ENCODE results near the gene TICAM1. TPM values are rescaled to one million over a fixed set of nuclear protein-coding genes. Genes with fewer than 3 reads are reported as not detected.

TICAM1 gene
- total and polyA plus RNA-seq, 10 of the 15 experiments (the other 5 are each of a cell fraction or from before 2014, with no cell fraction given) = 0.31 to 31.1 (median 5.3) TPM

DNA sequence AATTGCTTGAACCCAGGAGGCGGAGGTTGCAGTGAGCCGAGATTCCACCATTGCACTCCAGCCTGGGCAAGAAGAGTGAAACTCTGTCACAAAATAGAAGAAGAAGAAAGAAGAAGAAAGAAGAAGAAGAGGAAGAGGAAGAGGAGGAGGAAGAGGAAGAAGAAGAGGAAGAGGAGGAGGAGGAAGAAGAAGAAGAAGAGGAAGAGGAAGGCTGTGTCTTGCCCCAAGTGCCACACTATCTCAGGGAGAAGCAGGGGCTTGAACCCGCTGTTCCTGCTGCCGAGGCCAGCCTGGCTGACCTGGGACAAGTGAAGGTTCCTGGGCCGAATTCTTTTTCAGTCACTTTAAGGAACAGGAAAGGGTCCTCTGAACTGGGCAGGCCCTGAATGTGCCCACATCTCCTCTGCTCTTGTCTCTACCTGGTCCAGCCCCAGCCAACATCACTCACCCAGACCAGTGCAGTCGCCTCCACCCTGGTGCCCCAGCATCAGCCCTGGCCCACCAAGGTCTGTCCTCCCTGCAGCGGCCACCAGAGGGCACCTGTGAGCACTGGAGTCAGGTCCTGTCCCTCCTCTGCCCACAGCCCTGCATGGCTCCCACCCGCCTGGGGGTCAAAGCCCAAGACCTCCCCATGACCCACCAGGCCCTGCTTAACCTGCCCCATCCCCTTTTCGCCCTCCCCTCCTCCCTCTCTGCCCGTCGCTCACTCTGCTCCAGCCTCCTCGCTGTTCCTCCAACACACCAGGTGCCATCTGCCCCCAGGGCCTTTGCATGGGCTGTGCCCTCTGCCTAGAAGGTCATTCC lies 20.0 kb downstream of the TICAM1 start (continued):
- TF ChIP-seq, protein P1, sequence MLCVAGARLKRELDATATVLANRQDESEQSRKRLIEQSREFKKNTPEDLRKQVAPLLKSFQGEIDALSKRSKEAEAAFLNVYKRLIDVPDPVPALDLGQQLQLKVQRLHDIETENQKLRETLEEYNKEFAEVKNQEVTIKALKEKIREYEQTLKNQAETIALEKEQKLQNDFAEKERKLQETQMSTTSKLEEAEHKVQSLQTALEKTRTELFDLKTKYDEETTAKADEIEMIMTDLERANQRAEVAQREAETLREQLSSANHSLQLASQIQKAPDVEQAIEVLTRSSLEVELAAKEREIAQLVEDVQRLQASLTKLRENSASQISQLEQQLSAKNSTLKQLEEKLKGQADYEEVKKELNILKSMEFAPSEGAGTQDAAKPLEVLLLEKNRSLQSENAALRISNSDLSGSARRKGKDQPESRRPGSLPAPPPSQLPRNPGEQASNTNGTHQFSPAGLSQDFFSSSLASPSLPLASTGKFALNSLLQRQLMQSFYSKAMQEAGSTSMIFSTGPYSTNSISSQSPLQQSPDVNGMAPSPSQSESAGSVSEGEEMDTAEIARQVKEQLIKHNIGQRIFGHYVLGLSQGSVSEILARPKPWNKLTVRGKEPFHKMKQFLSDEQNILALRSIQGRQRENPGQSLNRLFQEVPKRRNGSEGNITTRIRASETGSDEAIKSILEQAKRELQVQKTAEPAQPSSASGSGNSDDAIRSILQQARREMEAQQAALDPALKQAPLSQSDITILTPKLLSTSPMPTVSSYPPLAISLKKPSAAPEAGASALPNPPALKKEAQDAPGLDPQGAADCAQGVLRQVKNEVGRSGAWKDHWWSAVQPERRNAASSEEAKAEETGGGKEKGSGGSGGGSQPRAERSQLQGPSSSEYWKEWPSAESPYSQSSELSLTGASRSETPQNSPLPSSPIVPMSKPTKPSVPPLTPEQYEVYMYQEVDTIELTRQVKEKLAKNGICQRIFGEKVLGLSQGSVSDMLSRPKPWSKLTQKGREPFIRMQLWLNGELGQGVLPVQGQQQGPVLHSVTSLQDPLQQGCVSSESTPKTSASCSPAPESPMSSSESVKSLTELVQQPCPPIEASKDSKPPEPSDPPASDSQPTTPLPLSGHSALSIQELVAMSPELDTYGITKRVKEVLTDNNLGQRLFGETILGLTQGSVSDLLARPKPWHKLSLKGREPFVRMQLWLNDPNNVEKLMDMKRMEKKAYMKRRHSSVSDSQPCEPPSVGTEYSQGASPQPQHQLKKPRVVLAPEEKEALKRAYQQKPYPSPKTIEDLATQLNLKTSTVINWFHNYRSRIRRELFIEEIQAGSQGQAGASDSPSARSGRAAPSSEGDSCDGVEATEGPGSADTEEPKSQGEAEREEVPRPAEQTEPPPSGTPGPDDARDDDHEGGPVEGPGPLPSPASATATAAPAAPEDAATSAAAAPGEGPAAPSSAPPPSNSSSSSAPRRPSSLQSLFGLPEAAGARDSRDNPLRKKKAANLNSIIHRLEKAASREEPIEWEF (IDR thresholded peaks at IDR 0.05; ENCODE audit: insufficient replicate concordance, low read depth, low read length) = no peak
- no peak for TF ChIP-seq EP300 (IDR thresholded peaks at IDR 0.05; ENCODE audit: borderline replicate concordance in 1 of 2, control insufficient read depth in 1 of 2, low read depth in 2 of 2, low read length in 2 of 2)
- TF ChIP-seq, protein P2, sequence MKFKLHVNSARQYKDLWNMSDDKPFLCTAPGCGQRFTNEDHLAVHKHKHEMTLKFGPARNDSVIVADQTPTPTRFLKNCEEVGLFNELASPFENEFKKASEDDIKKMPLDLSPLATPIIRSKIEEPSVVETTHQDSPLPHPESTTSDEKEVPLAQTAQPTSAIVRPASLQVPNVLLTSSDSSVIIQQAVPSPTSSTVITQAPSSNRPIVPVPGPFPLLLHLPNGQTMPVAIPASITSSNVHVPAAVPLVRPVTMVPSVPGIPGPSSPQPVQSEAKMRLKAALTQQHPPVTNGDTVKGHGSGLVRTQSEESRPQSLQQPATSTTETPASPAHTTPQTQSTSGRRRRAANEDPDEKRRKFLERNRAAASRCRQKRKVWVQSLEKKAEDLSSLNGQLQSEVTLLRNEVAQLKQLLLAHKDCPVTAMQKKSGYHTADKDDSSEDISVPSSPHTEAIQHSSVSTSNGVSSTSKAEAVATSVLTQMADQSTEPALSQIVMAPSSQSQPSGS (IDR thresholded peaks at IDR 0.05; ENCODE audit: low read length) = no peak
- TF ChIP-seq MEF2B (IDR thresholded peaks at IDR 0.05; ENCODE audit: partially characterized antibody, poor library complexity, severe bottlenecking) = no peak
- no peak for TF ChIP-seq EZH2 (IDR thresholded peaks at IDR 0.05; ENCODE audit: borderline replicate concordance, control insufficient read depth, low read depth, low read length)
- no peak for TF ChIP-seq JUND (IDR thresholded peaks at IDR 0.05; ENCODE audit: low read depth, low read length)
- no peak for TF ChIP-seq POLR2AphosphoS2 (IDR thresholded peaks at IDR 0.05; ENCODE audit: low read depth, low read length)
- no peak for TF ChIP-seq RELA (IDR thresholded peaks at IDR 0.05; ENCODE audit: borderline replicate concordance, partially characterized antibody)
